ENCODE data around the gene HBD. TPM values are rescaled to one million over a fixed set of nuclear protein-coding genes. Genes with fewer than 3 reads are reported as not detected.

HBD gene
- total and polyA plus RNA-seq, 9 of the 15 experiments (the other 6 are each of a cell fraction or from before 2014, with no cell fraction given) = 11.8 to 169 (median 36.0) TPM

GRCh38 chr11:5234381-5234834 lies at the start of gene HBD (continued):
- no peak; the same call in 1 of the 2 replicates for TF ChIP-seq MGA (IDR thresholded peaks at IDR 0.05)
- no peak for TF ChIP-seq POLR2A (conservative IDR thresholded peaks at IDR 0.05)
- TF ChIP-seq ZNF445 (CRISPR knock-in tag; IDR thresholded peaks at IDR 0.05; ENCODE audit: low read depth) = no peak
- TF ChIP-seq PCBP1 (IDR thresholded peaks at IDR 0.05; ENCODE audit: low read depth, low read length, poor library complexity, severe bottlenecking) = no peak
- TF ChIP-seq, protein P1, sequence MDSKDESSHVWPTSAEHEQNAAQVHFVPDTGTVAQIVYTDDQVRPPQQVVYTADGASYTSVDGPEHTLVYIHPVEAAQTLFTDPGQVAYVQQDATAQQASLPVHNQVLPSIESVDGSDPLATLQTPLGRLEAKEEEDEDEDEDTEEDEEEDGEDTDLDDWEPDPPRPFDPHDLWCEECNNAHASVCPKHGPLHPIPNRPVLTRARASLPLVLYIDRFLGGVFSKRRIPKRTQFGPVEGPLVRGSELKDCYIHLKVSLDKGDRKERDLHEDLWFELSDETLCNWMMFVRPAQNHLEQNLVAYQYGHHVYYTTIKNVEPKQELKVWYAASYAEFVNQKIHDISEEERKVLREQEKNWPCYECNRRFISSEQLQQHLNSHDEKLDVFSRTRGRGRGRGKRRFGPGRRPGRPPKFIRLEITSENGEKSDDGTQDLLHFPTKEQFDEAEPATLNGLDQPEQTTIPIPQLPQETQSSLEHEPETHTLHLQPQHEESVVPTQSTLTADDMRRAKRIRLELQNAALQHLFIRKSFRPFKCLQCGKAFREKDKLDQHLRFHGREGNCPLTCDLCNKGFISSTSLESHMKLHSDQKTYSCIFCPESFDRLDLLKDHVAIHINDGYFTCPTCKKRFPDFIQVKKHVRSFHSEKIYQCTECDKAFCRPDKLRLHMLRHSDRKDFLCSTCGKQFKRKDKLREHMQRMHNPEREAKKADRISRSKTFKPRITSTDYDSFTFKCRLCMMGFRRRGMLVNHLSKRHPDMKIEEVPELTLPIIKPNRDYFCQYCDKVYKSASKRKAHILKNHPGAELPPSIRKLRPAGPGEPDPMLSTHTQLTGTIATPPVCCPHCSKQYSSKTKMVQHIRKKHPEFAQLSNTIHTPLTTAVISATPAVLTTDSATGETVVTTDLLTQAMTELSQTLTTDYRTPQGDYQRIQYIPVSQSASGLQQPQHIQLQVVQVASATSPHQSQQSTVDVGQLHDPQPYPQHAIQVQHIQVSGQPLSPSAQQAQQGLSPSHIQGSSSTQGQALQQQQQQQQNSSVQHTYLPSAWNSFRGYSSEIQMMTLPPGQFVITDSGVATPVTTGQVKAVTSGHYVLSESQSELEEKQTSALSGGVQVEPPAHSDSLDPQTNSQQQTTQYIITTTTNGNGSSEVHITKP (IDR thresholded peaks at IDR 0.05; ENCODE audit: partially characterized antibody) = no peak
- TF ChIP-seq, protein P2, sequence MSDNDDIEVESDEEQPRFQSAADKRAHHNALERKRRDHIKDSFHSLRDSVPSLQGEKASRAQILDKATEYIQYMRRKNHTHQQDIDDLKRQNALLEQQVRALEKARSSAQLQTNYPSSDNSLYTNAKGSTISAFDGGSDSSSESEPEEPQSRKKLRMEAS (CRISPR knock-in tag; IDR thresholded peaks at IDR 0.05) = no peak
- no peak for TF ChIP-seq HNRNPL (IDR thresholded peaks at IDR 0.05; ENCODE audit: low read depth, low read length)
- no peak for TF ChIP-seq ZNF280B (CRISPR knock-in tag; IDR thresholded peaks at IDR 0.05)
- no peak for TF ChIP-seq MYBL2 (IDR thresholded peaks at IDR 0.05; ENCODE audit: low read depth)
- no peak for TF ChIP-seq MYBL2 (CRISPR knock-in tag; IDR thresholded peaks at IDR 0.05; ENCODE audit: borderline replicate concordance)
- no peak for TF ChIP-seq THRAP3 (IDR thresholded peaks at IDR 0.05; ENCODE audit: borderline replicate concordance)

Measured in K562 (cell line).